DOHH2 (cell line): ENCODE data around the gene EXOSC3.
"Not testable (repeated sequence)": the region's sequence is repeated elsewhere in the genome, so short reads cannot be mapped to it uniquely, and the experiment has no call there.

Source experiments
- H3F3A ChIP-seq: fragments of 200-600 bp; sonication (generic), shearing (Covaris generic); 2 replicates; pipeline ENCODE4 v1.6.0; 2016; ENCODE audit warnings: antibody characterized with exemption, mild to moderate bottlenecking; ENCODE audit not compliant: control insufficient read depth, insufficient read depth
- H3K27ac ChIP-seq: fragments of 200-600 bp; sonication (generic); 2 replicates; pipeline ENCODE4 v1.5.1; 2014; ENCODE audit warnings: low read depth, mild to moderate bottlenecking, low read length, moderate library complexity
- H3K27me3 ChIP-seq: fragments of 200-600 bp; sonication (generic); 2 replicates; pipeline ENCODE4 v1.6.1; 2014; ENCODE audit warnings: mild to moderate bottlenecking, low read length, mixed read lengths; ENCODE audit not compliant: control insufficient read depth
- H3K36me3 ChIP-seq: fragments of 200-600 bp; sonication (generic); 2 replicates; pipeline ENCODE4 v1.6.1; 2014; ENCODE audit warnings: mild to moderate bottlenecking, low read length, moderate library complexity, mixed read lengths; ENCODE audit not compliant: control insufficient read depth
- H3K4me1 ChIP-seq: fragments of 200-600 bp; sonication (generic); 2 replicates; pipeline ENCODE4 v1.6.1; 2014; ENCODE audit warnings: mild to moderate bottlenecking, low read length, mixed read lengths; ENCODE audit not compliant: control insufficient read depth
- H3K4me2 ChIP-seq: fragments of 200-600 bp; sonication (generic); 2 replicates; pipeline ENCODE4 v1.6.0; 2014; ENCODE audit warnings: mild to moderate bottlenecking, low read length, moderate library complexity
- H3K4me3 ChIP-seq: fragments of 200-600 bp; sonication (generic); 2 replicates; pipeline ENCODE4 v1.5.1; 2014; ENCODE audit warnings: mild to moderate bottlenecking, low read length, mixed read lengths
- H3K79me2 ChIP-seq: fragments of 200-600 bp; sonication (generic); 2 replicates; pipeline ENCODE4 v1.6.1; 2014; ENCODE audit warnings: mild to moderate bottlenecking, low read length, mixed read lengths; ENCODE audit not compliant: control insufficient read depth
- H3K9me2 ChIP-seq: fragments of 200-600 bp; sonication (generic); replicated peaks from 2 replicates; pipeline ENCODE4 v1.6.1; 2014; ENCODE audit warnings: mild to moderate bottlenecking, low read length, mixed read lengths; ENCODE audit not compliant: control insufficient read depth
- H3K9me3 ChIP-seq: fragments of 200-600 bp; sonication (generic); 2 replicates; pipeline ENCODE4 v1.6.1; 2014; ENCODE audit warnings: antibody characterized with exemption, low read length, mixed read lengths; ENCODE audit not compliant: control insufficient read depth, insufficient read depth
- H4K20me1 ChIP-seq: fragments of 200-600 bp; sonication (generic); 2 replicates; pipeline ENCODE4 v1.6.0; 2014; ENCODE audit warnings: low read depth, mild to moderate bottlenecking, antibody characterized with exemption, low read length, moderate library complexity; ENCODE audit not compliant: control insufficient read depth, insufficient read depth
- EZH2phosphoT487 ChIP-seq: fragments of 200-600 bp; sonication (generic); IDR thresholded peaks from 2 replicates; pipeline ENCODE4 v1.6.1; 2017; ENCODE audit warnings: borderline replicate concordance, mild to moderate bottlenecking, antibody characterized with exemption, low read length, moderate library complexity, mixed read lengths
- TF ChIP-seq, protein P1 (sequence below): fragments of 200-600 bp; sonication (generic); IDR thresholded peaks from one replicate; pipeline ENCODE4 v1.5.1; 2014; ENCODE audit warnings: antibody characterized with exemption, mild to moderate bottlenecking, low read depth, low read length; ENCODE audit not compliant: poor library complexity, severe bottlenecking

EXOSC3 gene

GRCh38 chr9:37752642-37753488 is 32.0 kb downstream of the EXOSC3 start:
- Histone ChIP-seq H3K4me3 (peak overlapping the region; percentile 96), H3K79me2 (peaks cover 11% of the 10 kb centered on the region), H3K4me2 (peak overlapping the region; percentile 96), H3K27me3 (no peaks in the 10 kb centered on the region), H3F3A (no peaks in the 10 kb centered on the region), H3K4me1 (peaks cover 17% of the 10 kb centered on the region), H3K27ac (no peak overlapping the region), H4K20me1 (no peaks in the 10 kb centered on the region), H3K9me2 (no peaks in the 10 kb centered on the region), H3K36me3 (peaks cover 3% of the 10 kb centered on the region; the same call in 1 of the 2 replicates), H3K9me3 (peaks cover 7% of the 10 kb centered on the region; the same call in 1 of the 2 replicates)
- TF ChIP-seq, protein P1, sequence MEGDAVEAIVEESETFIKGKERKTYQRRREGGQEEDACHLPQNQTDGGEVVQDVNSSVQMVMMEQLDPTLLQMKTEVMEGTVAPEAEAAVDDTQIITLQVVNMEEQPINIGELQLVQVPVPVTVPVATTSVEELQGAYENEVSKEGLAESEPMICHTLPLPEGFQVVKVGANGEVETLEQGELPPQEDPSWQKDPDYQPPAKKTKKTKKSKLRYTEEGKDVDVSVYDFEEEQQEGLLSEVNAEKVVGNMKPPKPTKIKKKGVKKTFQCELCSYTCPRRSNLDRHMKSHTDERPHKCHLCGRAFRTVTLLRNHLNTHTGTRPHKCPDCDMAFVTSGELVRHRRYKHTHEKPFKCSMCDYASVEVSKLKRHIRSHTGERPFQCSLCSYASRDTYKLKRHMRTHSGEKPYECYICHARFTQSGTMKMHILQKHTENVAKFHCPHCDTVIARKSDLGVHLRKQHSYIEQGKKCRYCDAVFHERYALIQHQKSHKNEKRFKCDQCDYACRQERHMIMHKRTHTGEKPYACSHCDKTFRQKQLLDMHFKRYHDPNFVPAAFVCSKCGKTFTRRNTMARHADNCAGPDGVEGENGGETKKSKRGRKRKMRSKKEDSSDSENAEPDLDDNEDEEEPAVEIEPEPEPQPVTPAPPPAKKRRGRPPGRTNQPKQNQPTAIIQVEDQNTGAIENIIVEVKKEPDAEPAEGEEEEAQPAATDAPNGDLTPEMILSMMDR: no peak
- no peak for TF ChIP-seq EZH2phosphoT487

GRCh38 chr9:37752112-37752511 is 32.8 kb downstream of the EXOSC3 start:
- H3K4me3 ChIP-seq, H3K9me2 ChIP-seq, H3K36me3 ChIP-seq, H3K27me3 ChIP-seq, H3K4me2 ChIP-seq, H3K27ac ChIP-seq, H3K9me3 ChIP-seq, H3F3A ChIP-seq, H4K20me1 ChIP-seq: not testable (repeated sequence)
- H3K4me1 ChIP-seq: peaks cover 17% of the 10 kb centered on the region
- H3K79me2 ChIP-seq: peaks cover 11% of the 10 kb centered on the region

DNA sequence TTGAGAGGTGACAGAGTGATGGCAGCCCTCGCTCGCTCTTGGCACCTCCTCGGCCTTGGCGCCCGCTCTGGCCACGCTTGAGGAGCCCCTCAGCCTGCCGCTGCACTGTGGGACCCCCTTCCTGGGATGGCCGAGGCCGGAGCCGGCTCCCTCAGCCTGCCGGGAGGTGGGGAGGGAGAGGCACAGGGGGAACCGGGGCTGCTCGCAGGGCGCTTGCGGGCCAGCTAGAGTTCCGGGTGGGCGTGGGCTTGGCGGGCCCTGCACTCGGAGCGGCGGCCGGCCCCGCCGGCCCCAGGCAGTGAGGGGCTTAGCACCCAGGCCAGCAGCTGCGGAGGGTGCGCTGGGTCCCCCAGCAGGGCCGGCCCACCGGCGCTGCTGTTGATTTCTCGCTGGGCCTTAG is 33.2 kb downstream of the EXOSC3 start:
- not testable (repeated sequence) for H3K27me3 ChIP-seq, H4K20me1 ChIP-seq, H3K36me3 ChIP-seq, H3K4me2 ChIP-seq, H3K9me3 ChIP-seq, H3K9me2 ChIP-seq, H3F3A ChIP-seq, H3K27ac ChIP-seq, H3K4me3 ChIP-seq
- H3K79me2 ChIP-seq: peaks cover 11% of the 10 kb centered on the region
- H3K4me1 ChIP-seq: peaks cover 17% of the 10 kb centered on the region

DNA sequence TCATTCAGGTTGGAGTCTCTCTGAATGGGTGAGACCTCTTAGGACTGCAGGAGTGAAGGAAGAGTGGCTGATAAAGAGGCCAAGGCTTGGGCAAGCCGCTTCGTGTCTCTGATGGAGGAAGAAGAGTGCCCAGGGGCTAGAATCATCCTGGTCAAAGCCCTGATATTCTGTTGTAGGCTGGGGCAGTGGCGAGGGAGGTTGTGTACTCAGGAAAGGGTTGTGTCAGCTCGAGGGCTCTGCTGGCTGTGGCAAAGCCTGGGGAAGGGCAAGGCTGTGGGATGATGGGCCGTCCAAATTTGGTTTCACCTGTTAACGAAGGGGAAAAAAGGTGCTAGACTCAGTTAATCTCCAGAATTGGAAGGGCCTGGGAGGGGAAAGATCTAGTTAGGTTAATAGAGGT is 33.7 kb downstream of the EXOSC3 start:
- Histone ChIP-seq H3K9me3 (peaks cover 7% of the 10 kb centered on the region; the same call in 1 of the 2 replicates), H3F3A (no peaks in the 10 kb centered on the region), H4K20me1 (no peaks in the 10 kb centered on the region), H3K4me2 (no peak overlapping the region), H3K36me3 (peaks cover 3% of the 10 kb centered on the region; the same call in 1 of the 2 replicates), H3K4me3 (no peak overlapping the region), H3K9me2 (no peaks in the 10 kb centered on the region), H3K27ac (no peak overlapping the region), H3K79me2 (peaks cover 11% of the 10 kb centered on the region), H3K4me1 (peaks cover 17% of the 10 kb centered on the region), H3K27me3 (no peaks in the 10 kb centered on the region)
- TF ChIP-seq, protein P1: no peak
- TF ChIP-seq EZH2phosphoT487: no peak
